CD4-positive, alpha-beta T cell treated with Interferon alpha-2 for 1 hour (primary cell): ENCODE results near the gene PIMREG.

Experiments used
- DNase-seq, 2 donors: peaks; one replicate each; pipeline ENCODE4 v3.0.0-alpha.2; 2020 to 2022

The PIMREG gene

DNA sequence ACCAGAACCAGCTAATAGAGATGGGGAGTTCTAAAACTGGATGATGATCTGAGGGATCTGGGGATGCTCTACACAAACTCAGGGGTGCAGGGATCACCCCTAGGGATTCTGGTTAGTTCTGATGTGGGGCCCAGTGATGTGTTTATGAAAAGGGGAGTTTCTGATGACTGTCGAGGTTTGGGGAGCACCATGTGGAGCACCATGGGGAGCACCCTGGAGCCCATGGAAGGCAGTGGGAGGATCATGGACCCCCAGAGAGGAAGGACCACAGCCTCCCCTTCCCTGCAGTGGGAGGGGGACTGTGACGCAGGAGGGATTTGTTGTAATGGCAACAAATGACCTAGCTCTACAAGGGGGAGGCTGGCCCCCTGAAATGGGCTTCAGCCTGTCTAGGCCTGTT lies 18.4 kb downstream of the PIMREG start:
- DNase-seq = no peak

DNA sequence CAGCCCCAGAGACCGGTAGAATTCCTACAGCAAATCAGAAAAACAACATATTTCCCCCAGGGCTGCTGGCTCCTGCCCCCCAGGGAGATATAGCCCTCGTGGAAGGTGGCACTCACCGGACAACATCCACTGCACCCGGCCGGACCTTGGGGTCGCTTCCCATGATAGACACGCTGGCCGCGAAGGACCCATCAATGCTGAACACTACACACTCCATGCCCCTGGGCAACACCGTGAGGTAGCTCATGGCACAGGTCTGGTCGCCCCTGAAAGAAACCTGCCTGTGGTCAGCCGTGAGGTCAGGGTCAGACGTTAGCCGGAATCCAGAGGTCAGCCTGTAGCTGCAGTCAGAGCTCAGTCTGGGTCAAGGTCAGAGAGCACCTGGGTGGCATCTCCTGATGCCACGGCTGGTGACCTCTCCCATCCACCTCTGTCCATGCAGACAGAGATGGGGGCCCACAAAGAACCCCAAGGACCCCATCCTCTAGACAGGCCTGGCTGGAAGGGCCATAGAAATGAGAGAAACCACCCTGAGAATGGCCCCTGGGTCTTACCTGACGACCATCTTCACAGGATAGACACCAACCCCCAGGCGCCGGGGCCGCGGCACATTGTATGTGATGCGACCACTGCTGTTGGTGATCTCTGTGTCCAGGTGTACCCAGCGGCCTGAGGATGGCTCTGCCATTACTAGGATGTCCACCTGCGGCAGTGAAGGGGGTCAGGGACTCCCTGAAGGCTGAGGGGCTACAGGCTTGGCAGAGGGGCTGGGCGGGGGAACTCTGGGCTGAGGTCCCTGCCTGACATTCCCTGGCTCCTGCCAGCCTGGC lies 19.6 kb downstream of the PIMREG start:
- DNase-seq = no peak

DNA sequence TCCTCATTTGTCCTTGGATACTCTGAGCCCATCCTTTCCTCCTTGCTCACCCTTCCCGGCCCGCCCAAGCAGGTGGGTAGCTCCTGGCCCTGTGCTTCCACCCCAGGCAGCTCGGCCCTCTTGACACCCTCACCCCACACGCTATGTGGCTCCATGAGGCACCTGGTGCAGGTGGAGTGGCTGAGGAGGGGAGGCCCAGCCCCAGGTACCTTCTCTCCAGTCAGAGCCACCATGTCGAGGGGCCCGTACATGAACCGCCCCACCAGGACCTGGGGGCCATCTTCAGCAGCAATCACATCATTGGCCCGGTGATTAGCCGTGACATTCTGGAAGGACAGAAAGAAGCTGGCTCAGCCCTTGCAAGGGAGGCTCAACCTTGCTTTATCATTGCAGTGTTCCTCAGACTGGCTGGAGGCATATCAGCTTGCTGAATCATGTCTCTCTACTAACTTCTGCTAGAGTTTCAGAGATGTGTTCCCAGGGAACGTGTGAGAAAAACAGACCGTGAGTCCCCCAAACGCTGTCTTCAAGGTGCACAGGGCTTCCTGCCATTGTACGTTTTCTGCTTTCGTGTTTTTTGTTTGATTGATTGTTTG lies 20.3 kb downstream of the PIMREG start:
- no peak for DNase-seq

DNA sequence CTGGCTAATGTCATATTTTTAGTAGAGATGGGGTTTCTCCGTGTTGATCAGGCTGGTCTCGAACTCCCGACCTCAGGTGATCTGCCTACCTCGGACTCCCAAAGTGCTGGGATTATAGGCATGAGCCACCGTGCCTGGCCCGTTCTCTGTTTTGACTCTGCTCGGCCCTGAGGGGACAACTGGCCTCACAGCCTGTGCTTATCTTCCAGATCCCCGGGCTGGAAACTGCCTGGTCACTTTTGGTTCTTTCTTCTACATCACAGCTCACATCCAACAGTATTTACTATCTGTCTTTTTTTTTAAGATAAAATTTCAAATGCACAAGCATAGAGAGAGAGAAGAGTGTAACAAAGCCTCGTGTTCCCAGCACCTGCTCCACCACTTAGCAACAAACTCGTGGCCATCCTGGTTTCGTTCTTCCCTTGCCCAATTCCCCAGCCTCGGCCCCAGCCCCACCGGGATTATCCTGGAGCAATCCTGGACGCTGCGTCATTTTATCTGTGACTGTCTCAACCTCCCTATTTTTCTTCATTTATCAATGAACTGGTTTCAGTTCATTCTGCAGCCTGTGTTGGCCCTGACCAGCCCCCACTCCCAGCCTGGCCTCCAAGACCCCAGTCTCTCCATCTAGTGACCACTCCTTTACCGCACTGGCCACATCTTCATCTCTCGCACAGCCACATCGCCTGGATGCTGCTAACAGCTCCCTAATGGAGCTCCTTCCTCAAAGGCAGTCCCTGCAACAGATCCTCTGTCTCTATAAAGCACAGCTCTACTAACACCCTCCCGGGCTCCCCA lies 21.1 kb downstream of the PIMREG start:
- DNase-seq = no peak

DNA sequence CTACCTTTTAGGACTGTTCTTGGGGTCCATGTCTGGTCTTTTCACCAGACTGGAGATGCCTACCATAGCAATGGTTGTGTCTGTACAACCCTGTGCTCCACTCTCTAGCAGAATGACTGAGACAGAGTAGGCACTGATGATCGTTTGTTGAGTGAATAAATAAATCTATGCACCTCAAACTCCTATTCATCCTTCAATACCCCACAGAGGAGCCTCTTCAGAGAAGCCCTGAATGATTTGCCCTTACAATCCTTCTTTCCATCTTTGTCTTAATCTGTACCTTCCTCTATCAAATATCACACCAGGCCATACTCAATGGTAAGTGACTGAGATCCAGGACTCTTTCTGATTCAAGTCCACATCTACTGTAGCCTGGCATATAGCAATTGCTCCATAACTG lies 23.3 kb downstream of the PIMREG start:
- no peak for DNase-seq

DNA sequence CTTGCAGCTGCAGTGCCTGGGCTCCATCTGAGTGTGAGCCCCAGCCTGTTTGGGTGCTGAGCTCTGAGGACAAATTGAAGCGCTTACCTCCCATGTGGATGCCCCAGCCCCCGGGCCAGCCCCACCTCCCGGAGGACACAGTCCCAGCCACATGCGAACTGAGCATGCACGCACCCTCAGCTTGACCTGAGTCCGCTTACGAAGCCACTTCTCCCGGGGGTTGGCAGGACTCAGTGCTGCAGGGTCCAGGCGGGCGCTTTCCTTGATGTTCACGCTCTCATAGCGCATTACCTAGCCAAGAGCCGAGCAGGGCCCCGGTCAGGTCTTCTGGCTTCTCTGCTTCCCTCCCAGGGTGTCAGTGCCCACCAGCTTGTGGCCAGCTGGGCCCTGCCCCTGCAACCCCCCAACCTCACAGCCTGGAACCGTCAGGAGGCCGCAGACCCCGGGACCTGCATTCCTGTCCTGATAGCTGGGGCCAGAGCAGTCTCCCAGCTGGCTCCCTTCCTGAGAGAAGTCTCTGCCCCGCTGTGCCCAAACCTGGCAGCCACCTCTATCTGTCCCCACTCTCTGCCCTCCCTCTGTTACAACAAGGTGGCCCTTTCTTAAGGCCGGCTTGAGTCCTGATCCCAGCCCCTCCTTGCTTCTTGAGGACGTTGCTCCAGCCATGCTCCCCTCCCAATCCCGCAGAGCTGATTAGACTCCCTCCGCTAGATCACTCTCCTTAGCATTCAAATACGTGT lies 24.0 kb downstream of the PIMREG start:
- no peak for DNase-seq

DNA sequence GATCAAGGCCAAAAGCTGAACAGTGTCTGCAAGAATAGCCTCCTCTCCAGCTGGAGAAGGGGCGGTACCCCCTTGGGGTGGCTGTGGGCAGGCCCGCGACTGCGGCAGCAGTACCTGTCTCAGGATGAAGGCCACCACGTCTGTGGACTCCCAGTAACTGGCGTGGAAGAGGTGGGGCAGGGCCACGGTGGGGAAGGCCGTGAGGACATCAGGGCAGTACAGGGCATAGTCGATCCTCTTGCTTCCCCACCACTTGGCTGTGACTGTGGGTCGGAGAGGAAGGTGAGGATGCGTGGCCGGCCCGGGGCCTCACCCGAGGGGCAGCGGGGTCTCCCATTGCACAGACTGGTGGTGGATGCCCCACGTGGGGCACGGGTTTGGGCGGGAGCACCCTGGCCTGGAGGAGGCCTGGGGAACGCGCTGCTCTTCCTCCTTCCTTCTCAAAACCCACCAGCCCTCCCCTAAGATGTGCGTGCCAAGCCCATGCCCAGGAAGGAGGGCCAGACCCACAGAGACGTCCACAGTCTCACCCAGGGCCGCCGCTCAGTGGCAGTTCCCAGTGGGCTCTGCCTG lies 26.0 kb downstream of the PIMREG start:
- no peak for DNase-seq

DNA sequence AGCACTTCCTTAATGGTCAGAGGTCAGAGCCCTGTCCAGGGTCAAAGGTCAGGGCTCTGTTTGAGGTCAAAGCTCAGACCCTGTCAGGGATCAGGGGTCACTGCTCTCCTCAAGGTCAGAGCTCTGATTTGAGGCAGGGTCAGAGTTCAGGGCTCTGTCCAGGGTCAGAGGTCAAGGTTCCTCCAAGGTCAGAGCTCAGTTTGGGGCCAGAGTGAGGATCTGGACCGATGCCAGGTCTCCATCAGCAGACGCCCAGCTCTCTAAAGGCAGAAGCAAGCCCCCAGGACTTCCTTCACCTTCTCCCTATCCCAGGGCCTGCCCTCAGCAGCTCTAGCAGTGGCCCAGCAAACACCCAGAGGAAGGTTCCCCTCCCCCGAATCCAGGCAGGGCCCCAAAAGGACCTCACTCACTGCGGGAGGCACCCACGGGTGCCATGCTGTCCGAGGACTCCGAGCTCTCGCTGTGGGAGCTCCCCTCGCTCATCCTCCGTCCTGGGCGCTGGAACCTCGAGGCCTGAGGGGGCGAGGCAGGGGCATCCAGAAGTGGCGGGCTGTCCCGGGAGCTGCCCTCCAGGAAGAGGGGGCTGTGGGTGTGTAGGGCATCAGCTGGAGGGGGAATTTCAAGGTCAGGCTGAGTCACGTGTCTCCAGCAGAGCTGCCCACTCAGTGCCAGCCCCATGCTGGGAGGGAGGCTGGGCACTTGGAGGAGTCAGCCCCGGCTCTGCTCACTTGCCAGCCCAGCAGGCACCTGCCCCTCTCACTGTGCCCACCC lies 26.7 kb downstream of the PIMREG start:
- DNase-seq = no peak

DNA sequence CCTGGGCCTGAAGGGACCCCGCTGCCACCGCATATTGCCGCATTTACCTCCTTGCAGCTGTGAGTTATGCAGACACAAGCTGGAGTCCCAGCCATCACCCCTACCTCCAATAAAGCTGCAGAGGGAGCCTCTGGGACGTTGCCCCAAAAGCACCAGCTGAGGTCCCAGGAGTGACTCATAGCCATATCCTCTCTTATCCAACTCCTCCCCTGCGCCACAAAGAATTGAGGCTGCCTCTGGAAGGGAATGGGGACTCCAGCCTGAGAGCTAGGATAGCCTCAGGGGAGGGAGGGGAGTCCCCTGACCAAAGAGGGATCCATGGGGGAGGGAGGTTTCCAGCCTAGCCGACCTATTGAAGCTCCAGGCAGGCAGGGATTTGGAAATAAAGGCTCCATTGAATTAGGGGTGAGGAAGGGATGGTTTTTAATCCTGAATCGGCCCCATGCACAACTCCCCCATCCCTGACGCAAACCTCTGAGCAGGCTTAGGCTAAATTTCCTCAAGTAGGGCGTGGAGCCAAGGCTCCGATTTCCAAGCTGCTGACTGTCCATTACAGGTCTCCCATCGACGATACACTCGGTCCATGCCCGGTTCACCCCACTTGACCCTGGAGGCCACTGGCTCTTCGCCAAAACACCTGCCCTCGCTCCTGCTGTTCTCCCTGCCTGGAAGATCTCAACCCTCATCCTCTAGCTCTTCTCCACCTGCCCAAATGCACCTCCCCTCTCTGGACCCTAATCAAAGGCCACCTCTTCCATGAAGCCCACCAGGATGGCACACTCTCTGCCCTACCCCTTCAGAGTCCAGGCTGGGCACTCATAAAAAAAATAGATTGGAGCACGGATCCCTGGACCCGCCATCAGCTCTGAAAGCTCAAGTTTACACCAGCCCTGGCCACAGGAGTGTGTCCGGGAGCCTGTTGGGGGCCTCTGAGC lies 27.5 kb downstream of the PIMREG start:
- DNase-seq = no peak

DNA sequence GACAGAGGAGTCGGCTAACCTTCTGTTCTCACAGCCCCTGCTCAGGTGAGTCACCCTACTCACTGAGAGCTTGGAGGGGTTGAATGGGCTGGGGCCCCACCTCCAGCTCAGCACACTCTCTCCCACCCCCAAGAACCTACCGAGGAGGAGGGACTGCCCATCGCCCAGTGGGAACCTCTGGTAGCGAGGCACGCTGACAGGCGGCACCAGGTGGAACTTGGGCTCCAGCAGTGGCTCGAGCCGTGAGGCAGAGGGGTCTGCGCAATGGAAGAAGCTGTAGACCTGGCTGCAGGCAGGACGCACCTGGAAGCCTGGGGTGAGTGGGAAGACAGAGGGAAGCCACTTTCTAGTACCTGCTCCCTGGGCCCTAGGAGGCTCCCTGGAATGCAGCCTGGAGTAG lies 28.3 kb downstream of the PIMREG start:
- DNase-seq = no peak

DNA sequence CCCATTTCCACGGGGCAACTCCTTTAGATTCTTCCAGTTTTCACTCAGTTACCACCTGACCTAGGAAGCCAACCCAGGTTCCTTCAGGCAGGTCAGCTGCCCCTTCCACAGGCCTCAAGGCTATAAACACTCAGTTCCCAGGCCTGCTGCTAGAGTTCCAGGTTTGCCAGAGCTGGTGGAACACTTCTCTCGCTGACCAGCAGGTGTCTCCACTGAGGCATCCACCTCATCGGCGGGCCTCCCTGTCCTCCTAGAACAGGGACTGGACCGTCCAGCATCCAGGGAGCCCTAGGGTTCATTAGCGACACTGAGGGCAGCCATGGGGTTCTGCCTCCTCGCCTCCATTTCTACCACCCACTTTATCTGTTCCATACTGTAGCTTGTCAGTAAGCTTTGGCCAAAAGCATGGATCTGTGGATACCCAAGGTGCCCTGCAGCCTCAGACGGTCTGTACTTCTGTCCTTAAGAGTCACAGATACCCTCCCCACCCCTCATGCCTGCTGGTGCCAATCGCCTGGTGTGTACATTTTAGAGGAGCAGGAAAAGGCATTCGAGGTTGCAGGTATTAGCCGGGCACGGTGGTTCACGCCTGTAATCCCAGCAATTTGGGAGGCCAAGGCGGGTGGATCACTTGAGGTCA lies 29.0 kb downstream of the PIMREG start:
- DNase-seq = peak; percentile 54 to 68

DNA sequence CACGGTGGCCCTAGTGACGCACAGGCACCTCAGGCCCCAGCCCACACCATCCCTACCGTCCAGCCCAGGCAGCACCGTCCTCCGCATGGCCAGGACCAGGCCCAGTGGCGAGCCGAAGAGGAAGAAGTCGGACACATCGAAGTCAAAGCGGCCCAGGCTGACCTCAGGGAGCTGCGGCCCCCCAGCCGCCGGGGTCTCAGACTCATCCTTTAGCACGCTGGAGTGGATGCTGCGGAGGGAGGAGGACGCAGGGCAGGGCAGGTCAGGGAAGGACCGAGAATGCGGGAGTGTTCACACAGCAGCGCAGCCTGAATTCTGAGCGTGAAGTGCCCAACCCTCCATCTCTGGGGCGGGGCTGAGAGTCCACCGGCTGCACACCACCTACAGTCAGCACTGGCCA lies 30.1 kb downstream of the PIMREG start:
- DNase-seq = no peak

DNA sequence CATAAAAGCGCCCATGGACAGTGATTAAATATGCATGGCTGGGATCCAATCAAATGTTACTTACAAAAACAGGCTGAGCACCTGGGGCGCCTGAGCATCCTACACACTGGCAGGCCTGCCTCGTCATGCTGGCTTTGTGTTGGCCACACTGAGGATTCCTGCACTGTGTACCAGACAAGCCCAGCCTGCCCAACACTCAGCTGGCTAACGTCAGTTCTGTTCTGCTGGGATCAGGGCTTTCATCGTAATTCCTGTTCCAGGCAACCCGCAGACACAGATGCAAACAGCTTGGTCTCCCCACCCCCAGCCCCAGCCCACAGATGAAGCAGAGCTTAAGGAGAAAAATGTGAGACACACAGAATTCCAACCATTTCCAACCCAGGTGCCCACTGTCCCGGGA lies 30.7 kb downstream of the PIMREG start:
- no peak for DNase-seq

DNA sequence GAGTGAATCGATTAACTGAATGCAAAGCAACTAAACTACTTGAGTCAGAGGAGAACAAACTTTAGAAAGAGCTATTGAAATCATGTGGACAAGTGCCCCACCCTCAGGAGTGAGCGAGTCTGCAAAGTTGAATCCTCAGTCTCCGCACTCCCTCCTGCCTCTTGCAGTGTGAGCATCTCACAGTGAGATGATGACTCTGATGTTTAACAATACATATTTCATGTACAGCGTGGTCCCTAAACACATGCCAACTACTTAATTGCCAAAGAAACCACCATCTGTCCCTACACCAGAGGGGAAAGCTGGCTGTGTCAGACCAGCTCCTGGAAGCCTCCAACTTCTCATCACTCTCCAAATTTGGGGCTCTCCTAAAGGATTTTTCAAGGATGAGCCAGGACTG lies 31.2 kb downstream of the PIMREG start:
- DNase-seq = no peak

DNA sequence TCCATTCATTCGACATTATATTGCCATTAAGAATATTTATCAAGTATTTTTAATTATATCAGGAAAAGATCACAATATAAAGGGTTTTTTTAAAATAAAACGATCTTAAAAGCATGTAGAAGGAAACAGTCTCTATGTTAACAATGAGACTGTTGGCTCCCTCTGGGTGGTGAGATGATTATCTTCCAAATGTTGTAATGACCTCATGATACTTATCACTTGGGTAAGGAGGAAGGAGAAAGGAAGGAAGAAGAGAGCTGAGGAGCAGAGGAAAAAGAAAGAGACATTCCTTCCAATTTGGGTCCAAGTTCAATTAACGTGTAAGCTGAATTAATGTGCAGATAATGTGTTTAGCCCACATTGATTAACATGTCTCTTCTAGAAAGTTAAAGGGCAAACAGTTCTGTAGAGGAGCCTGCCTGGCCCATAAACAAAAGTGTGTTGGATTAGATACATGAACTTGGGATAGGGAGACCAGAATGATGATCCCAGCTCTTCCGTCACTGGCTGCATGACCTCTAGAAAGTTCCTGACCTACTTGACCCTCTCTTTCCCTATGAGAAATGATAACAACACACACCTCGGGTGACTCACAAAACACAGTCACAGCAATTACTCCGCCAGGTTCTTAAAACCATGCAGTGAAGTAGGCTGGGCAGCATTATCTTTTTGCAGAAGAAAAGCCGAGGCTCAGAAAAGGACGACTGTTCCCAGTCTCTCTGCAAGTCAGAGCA lies 32.0 kb downstream of the PIMREG start:
- DNase-seq = no peak

DNA sequence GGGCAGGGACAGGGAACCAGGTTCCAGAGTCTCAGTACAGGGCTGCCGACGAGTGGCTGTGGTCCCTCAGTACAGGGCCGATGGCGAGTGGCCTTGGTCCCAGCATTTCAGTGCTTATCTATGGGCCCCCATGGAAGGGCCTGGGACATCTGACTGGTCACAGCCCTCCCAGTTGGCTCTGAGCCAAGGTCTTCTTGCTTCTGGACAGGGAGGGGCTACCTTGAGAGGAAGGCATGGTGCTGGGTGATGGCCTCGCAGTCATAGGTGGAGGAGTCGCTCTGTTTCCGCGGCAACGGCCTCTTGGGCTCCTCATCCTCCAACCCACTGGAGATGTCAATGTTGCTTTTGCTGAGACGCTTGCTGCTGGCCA lies 32.5 kb downstream of the PIMREG start:
- DNase-seq = no peak

DNA sequence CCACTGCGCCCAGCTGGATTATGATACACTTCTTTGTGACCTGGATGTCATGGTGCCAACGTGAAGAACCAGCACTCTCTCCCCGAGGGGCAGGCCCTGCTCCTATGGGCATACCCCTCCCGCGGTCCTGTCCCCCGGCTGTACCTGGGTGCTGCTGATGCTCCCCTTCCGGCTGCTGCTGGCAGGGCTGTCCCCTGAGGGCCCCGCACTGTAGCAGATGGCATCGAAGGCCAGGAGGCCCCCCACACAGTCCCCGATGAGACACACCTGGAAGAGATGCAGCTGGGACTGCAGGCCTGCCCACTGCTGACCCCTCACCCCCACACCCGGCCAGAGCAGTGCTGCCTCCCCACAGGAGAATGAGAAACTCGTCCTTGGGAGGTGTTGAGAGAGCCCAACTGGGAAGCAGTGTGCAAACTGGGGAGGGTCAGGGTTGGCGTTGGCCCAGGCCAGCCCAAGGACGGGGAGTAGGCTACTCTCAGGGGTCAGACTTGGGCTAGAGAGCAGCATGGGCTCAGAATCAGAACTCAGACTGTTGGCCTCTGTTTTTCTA lies 33.7 kb downstream of the PIMREG start:
- DNase-seq = no peak

DNA sequence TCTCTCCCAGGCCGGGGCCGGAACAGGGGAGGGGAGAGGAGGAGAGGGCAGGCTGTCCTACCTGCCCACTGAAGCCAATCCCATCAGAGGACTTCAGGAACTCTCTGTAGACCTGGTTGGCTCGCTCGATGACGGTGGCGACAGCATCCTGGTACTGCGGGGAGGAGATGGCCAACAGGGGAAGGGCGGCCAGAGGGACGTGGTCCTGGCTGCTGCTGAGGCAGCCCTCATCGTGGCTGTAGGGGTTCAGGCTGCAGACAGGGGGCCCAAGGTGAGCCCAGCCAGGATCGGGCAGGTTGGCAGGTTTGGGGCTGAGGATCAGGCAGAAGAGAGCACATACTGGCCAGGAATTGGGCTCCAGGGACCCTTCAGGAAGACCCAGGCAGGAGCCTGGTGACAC lies 34.2 kb downstream of the PIMREG start:
- no peak for DNase-seq

DNA sequence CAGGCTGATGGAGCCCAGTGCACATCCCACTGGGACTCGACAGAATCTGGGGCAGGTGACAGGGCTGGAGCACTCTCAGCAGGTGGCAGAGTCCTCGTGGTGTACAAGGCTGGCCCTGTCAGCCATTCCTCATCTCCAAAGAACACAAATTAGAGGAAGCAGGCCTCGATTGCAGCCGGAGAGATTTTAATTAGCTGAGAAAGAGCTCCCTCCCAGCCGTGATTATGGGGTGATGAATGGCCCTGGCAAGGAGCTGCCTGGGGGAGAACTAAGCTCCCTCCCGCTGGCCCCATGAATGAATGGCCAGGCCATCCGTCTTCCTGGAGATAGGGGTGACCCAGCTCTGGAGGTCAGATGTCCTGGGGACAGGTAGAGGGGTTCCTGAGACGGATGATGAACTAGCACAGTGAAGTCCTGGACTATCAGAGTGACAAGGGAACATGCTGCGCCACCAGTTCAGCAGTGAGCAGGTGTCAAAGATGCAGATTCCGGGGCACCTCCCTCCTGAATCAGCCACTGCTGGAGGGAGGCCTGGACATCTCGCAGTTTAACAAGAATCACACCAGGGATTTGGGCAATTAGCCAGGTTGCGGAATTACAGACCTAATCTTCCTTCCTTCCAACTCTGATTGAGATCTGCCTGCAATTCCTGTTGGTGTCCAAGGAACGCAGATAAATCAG lies 35.5 kb downstream of the PIMREG start:
- DNase-seq = no peak
